K562 (cell line): ENCODE data around the gene PDE6D. TPM values are rescaled to one million over a fixed set of nuclear protein-coding genes. Genes with fewer than 3 reads are reported as not detected.
A peak's percentile ranks its signal among the peaks of the same experiment; 100 is the strongest.

ENCODE experiments used
- CEBPG ChIP-seq, 3 experiments: fragments of 200-800 bp in 1 of 3; sonication (Bioruptor generic) in 1 of 3; sonication (generic) in 1 of 3; formaldehyde crosslinking in 1 of 3; IDR thresholded peaks in 2 of 3; conservative IDR thresholded peaks in 1 of 3; 2 replicates each; pipeline versions ENCODE4 v1.6.1 to v1.8.0; 2016 to 2022; ENCODE audit warnings: missing compliant biosample characterization in 2 of 3, missing genetic modification characterization in 2 of 3, mild to moderate bottlenecking in 1 of 3, missing genetic modification reagents in 1 of 3
- CHD4 ChIP-seq: fragments of 200-600 bp; sonication (generic); IDR thresholded peaks from 3 replicates; pipeline ENCODE4 v1.6.1; 2012; ENCODE audit warnings: low read depth, mild to moderate bottlenecking, mixed read lengths, low read length, inconsistent platforms; ENCODE audit not compliant: insufficient read depth, insufficient replicate concordance, poor library complexity, severe bottlenecking
- E2F6 ChIP-seq, 2 experiments: IDR thresholded peaks; 2 replicates each; pipeline ENCODE4 v1.6.1; 2011; ENCODE audit warnings: borderline replicate concordance in 1 of 2, control low read depth in 1 of 2, low read depth in 1 of 2, low read length in 1 of 2, mild to moderate bottlenecking in 1 of 2, mixed read lengths in 1 of 2, moderate library complexity in 1 of 2; ENCODE audit not compliant: insufficient read depth in 1 of 2, insufficient read length in 1 of 2, poor library complexity in 1 of 2, severe bottlenecking in 1 of 2; ENCODE audit errors: extremely low read depth in 1 of 2
- ETS2 ChIP-seq: IDR thresholded peaks from 2 replicates; pipeline ENCODE4 v1.6.1; 2016; ENCODE audit warnings: borderline replicate concordance, missing genetic modification characterization, mild to moderate bottlenecking, moderate library complexity, missing compliant biosample characterization; ENCODE audit not compliant: poor library complexity, severe bottlenecking
- FOXJ2 ChIP-seq: fragments of 200-800 bp; sonication (Bioruptor generic); IDR thresholded peaks from 2 replicates; pipeline ENCODE4 v1.6.1; 2016; ENCODE audit warnings: missing genetic modification characterization, missing compliant biosample characterization
- GABPA ChIP-seq: fragments of 200-800 bp; sonication (Bioruptor generic); conservative IDR thresholded peaks from 2 replicates; pipeline ENCODE4 v1.6.1; 2016; ENCODE audit warnings: low read depth, missing genetic modification characterization, missing compliant biosample characterization
- KAT2B ChIP-seq: IDR thresholded peaks from one replicate; pipeline ENCODE4 v1.6.1; 2012; ENCODE audit warnings: low read depth, mild to moderate bottlenecking, control low read depth, inconsistent platforms, low read length, moderate library complexity
- KDM1A ChIP-seq, 2 experiments: fragments of 450-650 bp; IDR thresholded peaks; 2 replicates each; pipeline ENCODE4 v1.6.1; 2016; ENCODE audit warnings: mild to moderate bottlenecking in 2 of 2
- KLF10 ChIP-seq: fragments of 250-450 bp; sonication (Bioruptor Pico); IDR thresholded peaks from 2 replicates; pipeline ENCODE4 v1.6.1; 2021; ENCODE audit warnings: matching md5 sums
- MCM7 ChIP-seq, 2 experiments: fragments of 450-650 bp; IDR thresholded peaks; 2 replicates each; pipeline ENCODE4 v1.6.1; 2016 to 2018
- POLR3A ChIP-seq: IDR thresholded peaks from 2 replicates; pipeline ENCODE4 v1.6.1; 2011; ENCODE audit warnings: borderline replicate concordance, mild to moderate bottlenecking, moderate library complexity; ENCODE audit not compliant: insufficient read length, insufficient read depth; ENCODE audit errors: extremely low read depth
- PTTG1 ChIP-seq: fragments of 450-650 bp; IDR thresholded peaks from 2 replicates; pipeline ENCODE4 v1.6.1; 2016; ENCODE audit warnings: low read depth, mild to moderate bottlenecking, missing genetic modification characterization, missing compliant biosample characterization
- RBM25 ChIP-seq: fragments of 200-400 bp; formaldehyde crosslinking; IDR thresholded peaks from 2 replicates; pipeline ENCODE4 v1.6.1; 2018; ENCODE audit warnings: low read length, low read depth, moderate library complexity; ENCODE audit not compliant: severe bottlenecking
- RFX1 ChIP-seq: fragments of 450-650 bp; IDR thresholded peaks from 2 replicates; pipeline ENCODE4 v1.6.1; 2016; ENCODE audit warnings: mild to moderate bottlenecking, moderate library complexity
- RREB1 ChIP-seq: fragments of 250-450 bp; sonication (Bioruptor Pico); IDR thresholded peaks from 2 replicates; pipeline ENCODE4 v1.4.0; 2020
- ZBTB8A ChIP-seq: fragments of 450-650 bp; IDR thresholded peaks from 2 replicates; pipeline ENCODE4 v1.6.1; 2018; ENCODE audit warnings: mild to moderate bottlenecking, moderate library complexity; ENCODE audit not compliant: partially characterized antibody
- ZFP36 ChIP-seq: fragments of 150-350 bp; IDR thresholded peaks from 2 replicates; pipeline ENCODE4 v1.6.1; 2018; ENCODE audit warnings: low read length, low read depth; ENCODE audit not compliant: partially characterized antibody
- ZNF143 ChIP-seq: sonication (generic); formaldehyde crosslinking; IDR thresholded peaks from 2 replicates; pipeline ENCODE4 v1.9.0; 2022; ENCODE audit warnings: mild to moderate bottlenecking, missing genetic modification reagents
- ZNF444 ChIP-seq: fragments of 250-450 bp; sonication (Bioruptor Pico); IDR thresholded peaks from 2 replicates; pipeline ENCODE4 v1.4.0; 2020; ENCODE audit warnings: mild to moderate bottlenecking, moderate library complexity
- polyA plus RNA-seq, 8 experiments: library from polyadenylated mRNA; depleted of rRNA in 4 of 8; stranded (reverse) in 5 of 8; unstranded in 3 of 8; fragments of >200 nt; fragmentation: Nextera tagmentation in 2 of 8; fragmentation: Illumina TruSeq in 1 of 8; extraction: Ambion mirVana in 2 of 8; extraction: Trizol in 1 of 8; gene quantifications; 2 replicates each; pipeline versions ENCODE4 v1.2.1 to v1.2.3, GENCODE V29; 2011 to 2014; ENCODE audit warnings: inconsistent platforms in 1 of 8, missing spikeins in 1 of 8
- total RNA-seq, 7 experiments: library from RNA; depleted of rRNA in 6 of 7; stranded (reverse); fragments of >200 nt in 6 of 7; fragmentation: Illumina TruSeq in 2 of 7; extraction: Trizol in 2 of 7; gene quantifications; 2 replicates each; pipeline versions ENCODE4 v1.2.1 to v1.2.3, GENCODE V29; 2011 to 2021; ENCODE audit warnings: low replicate concordance in 1 of 7

Gene PDE6D
- total and polyA plus RNA-seq, 9 of the 15 experiments (the other 6 are each of a cell fraction or from before 2014, with no cell fraction given), result 0.65 to 11.6 (median 7.0) TPM

GRCh38 chr2:231781798-231782726, 980 bp upstream of the PDE6D start (continued):
- TF ChIP-seq RREB1 (CRISPR knock-in tag) (no peak), KAT2B (no peak), KLF10 (CRISPR knock-in tag) (no peak), ZBTB8A (peak; percentile 1), CEBPG (CRISPR knock-in tag; IDR thresholded peaks at IDR 0.05) (no peak), CEBPG (tag; conservative IDR thresholded peaks at IDR 0.05 in 1 of 2, IDR thresholded peaks at IDR 0.05 in 1 of 2) (no peak), E2F6 (IDR thresholded peaks at IDR 0.05; ENCODE audit: borderline replicate concordance in 1 of 2, extremely low read depth in 1 of 2, insufficient read depth in 1 of 2, insufficient read length in 1 of 2, low read depth in 1 of 2, low read length in 1 of 2, poor library complexity in 1 of 2, severe bottlenecking in 1 of 2) (no peak), ZFP36 (peak; percentile 40), ZNF444 (CRISPR knock-in tag) (no peak), MCM7 (IDR thresholded peaks at IDR 0.05) (no peak), PTTG1 (tag) (no peak), GABPA (peak; percentile 66; the same call in 1 of the 2 replicates), ZNF143 (CRISPR knock-in tag) (peak; percentile 54; the same call in 1 of the 2 replicates), KDM1A (IDR thresholded peaks at IDR 0.05) (peak; percentile 49 to 51; a peak in 2 of 4 replicates), POLR3A (no peak), RBM25 (peak; percentile 14), RFX1 (peak; percentile 40), FOXJ2 (tag) (0 out of 2 replicates have a peak, but pooled peaks have one; percentile 34), ETS2 (tag) (no peak), CHD4 (peak; percentile 52)
